Panc1 (cell line): ENCODE measurements around the gene CFLAR. TPM values are rescaled to one million over a fixed set of nuclear protein-coding genes. Genes with fewer than 3 reads are reported as not detected.

ENCODE experiments used
- ATAC-seq: fragments of 200-7000 bp; cut with Tn5 transposase; 2 replicates; pipeline ENCODE4 v1.9.1; 2020; ENCODE audit warnings: mild to moderate bottlenecking, moderate library complexity
- BruUV-seq: library from RNA; stranded (reverse); fragments of 400-500 nt; replicated peaks from 2 replicates; lab custom pipeline; 2021; lab: Mats Ljungman, UMichigan
- CTCF ChIA-PET: fragments of 300-600 bp; sonication (Branson Sonifier 250); formaldehyde crosslinking; loops from one replicate; lab custom pipeline; 2022; ENCODE audit warnings: antibody characterized with exemption; lab: Charles Lee
- POLR2A ChIA-PET: fragments of 300-600 bp; sonication (Branson Sonifier 250); formaldehyde crosslinking; loops from one replicate; lab custom pipeline; 2022; ENCODE audit warnings: antibody characterized with exemption; lab: Charles Lee
- DNase-seq: peaks from one replicate; pipeline ENCODE4 v3.0.0-alpha.2; 2010; ENCODE audit warnings: low read depth, low spot score
- H3K27ac ChIP-seq: 2 replicates; pipeline ENCODE4 v1.5.1; 2011; ENCODE audit warnings: mild to moderate bottlenecking, low read length, inconsistent platforms
- H3K27me3 ChIP-seq: fragments of 200-500 bp; sonication (Bioruptor generic); 2 replicates; pipeline ENCODE4 v1.6.0; 2014; ENCODE audit warnings: low read length, inconsistent platforms; ENCODE audit not compliant: control insufficient read depth, insufficient read depth
- H3K36me3 ChIP-seq: fragments of 200-500 bp; sonication (Bioruptor generic); 2 replicates; pipeline ENCODE4 v1.5.1; 2014; ENCODE audit warnings: inconsistent platforms, mild to moderate bottlenecking, low read length, moderate library complexity; ENCODE audit not compliant: control insufficient read depth, insufficient read depth
- H3K4me1 ChIP-seq: 2 replicates; pipeline ENCODE4 v1.5.1; 2011; ENCODE audit warnings: inconsistent platforms, mild to moderate bottlenecking, low read length, moderate library complexity; ENCODE audit not compliant: control insufficient read depth, insufficient read depth
- H3K4me3 ChIP-seq, 2 experiments: 2 replicates each; pipeline ENCODE4 v1.5.1; 2011 to 2012; ENCODE audit warnings: low read depth in 2 of 2, low read length in 2 of 2, mild to moderate bottlenecking in 2 of 2, inconsistent platforms in 1 of 2, moderate library complexity in 1 of 2
- H3K9me3 ChIP-seq: fragments of 200-500 bp; sonication (Bioruptor generic); 2 replicates; pipeline ENCODE4 v1.5.1; 2014; ENCODE audit warnings: low read depth, mild to moderate bottlenecking, inconsistent platforms, low read length, moderate library complexity; ENCODE audit not compliant: control insufficient read depth, insufficient read depth
- POLR2AphosphoS5 ChIP-seq: IDR thresholded peaks from 2 replicates; pipeline ENCODE4 v1.6.1; 2012; ENCODE audit warnings: mild to moderate bottlenecking, low read depth, low read length, moderate library complexity
- SIN3A ChIP-seq: IDR thresholded peaks from 2 replicates; pipeline ENCODE4 v1.6.1; 2012; ENCODE audit warnings: low read depth, mild to moderate bottlenecking, low read length, moderate library complexity, borderline replicate concordance; ENCODE audit not compliant: insufficient read depth
- TCF7L2 ChIP-seq: IDR thresholded peaks from 2 replicates; pipeline ENCODE4 v1.6.1; 2011; ENCODE audit warnings: mild to moderate bottlenecking, low read depth, low read length, inconsistent platforms
- in situ Hi-C: cut with HindIII; loops from 2 replicates; pipeline ENCODE4 v1.10.0; 2016; ENCODE audit warnings: low sequenced_read_pairs, low pct_unique_long_range_greater_than_20kb
- intact Hi-C: fragments of 100-400 bp; cut with micrococcal nuclease; formaldehyde crosslinking; loops from one replicate; pipeline ENCODE4 v1.10.0; 2022; ENCODE audit not compliant: unreplicated experiment
- total RNA-seq: library from RNA; stranded (reverse); gene quantifications from one replicate; pipeline ENCODE4 v1.2.1, GENCODE V29; 2021; ENCODE audit not compliant: unreplicated experiment
- TF ChIP-seq, protein P1 (sequence below), 2 experiments: IDR thresholded peaks; 2 replicates each; pipeline ENCODE4 v1.6.1; 2011 to 2012; ENCODE audit warnings: low read depth in 2 of 2, control low read depth in 1 of 2, low read length in 1 of 2, mild to moderate bottlenecking in 1 of 2, moderate library complexity in 1 of 2; ENCODE audit not compliant: insufficient read depth in 1 of 2
- TF ChIP-seq, protein P2 (sequence below): fragments of 450-650 bp; IDR thresholded peaks from 2 replicates; pipeline ENCODE4 v1.5.1; 2017; ENCODE audit warnings: mild to moderate bottlenecking

The CFLAR gene
- total RNA-seq, 1 experiment from 2014 or later = 46.3 TPM

DNA sequence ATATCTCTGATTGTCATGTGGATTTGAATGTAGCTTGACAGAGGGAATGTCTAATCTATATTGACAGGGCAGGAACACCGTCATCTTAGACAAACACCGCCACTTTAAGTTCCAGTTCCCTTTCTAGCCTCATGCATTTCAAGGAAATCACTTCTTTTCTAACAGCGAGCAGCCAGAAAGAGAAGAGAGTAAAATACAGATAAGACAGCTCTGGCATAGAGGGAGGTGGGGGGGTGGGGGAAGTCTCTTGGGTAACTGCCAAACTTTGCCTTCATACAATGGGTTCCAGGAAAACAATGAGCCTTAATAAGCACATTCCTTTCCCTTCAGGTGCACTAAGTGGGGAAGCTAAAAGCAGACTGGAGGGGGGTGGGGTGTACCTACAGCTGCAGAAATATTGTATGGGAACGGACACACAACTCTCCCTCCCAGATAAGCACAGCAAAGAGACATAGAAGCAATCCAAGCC, 104.2 kb downstream of the CFLAR start:
- Histone ChIP-seq H3K27ac (no peak overlapping the region), H3K4me1 (no peaks in the 10 kb centered on the region), H3K4me3 (no peak overlapping the region), H3K36me3 (no peaks in the 10 kb centered on the region), H3K27me3 (no peaks in the 10 kb centered on the region), H3K9me3 (no peaks in the 10 kb centered on the region)
- in situ Hi-C loops = no loop called here
- DNase-seq = no peak
- intact Hi-C loops = no loop called here
- no TSS peak for BruUV-seq
- TF ChIP-seq SIN3A = no peak
- TF ChIP-seq TCF7L2 = no peak
- TF ChIP-seq, protein P1, sequence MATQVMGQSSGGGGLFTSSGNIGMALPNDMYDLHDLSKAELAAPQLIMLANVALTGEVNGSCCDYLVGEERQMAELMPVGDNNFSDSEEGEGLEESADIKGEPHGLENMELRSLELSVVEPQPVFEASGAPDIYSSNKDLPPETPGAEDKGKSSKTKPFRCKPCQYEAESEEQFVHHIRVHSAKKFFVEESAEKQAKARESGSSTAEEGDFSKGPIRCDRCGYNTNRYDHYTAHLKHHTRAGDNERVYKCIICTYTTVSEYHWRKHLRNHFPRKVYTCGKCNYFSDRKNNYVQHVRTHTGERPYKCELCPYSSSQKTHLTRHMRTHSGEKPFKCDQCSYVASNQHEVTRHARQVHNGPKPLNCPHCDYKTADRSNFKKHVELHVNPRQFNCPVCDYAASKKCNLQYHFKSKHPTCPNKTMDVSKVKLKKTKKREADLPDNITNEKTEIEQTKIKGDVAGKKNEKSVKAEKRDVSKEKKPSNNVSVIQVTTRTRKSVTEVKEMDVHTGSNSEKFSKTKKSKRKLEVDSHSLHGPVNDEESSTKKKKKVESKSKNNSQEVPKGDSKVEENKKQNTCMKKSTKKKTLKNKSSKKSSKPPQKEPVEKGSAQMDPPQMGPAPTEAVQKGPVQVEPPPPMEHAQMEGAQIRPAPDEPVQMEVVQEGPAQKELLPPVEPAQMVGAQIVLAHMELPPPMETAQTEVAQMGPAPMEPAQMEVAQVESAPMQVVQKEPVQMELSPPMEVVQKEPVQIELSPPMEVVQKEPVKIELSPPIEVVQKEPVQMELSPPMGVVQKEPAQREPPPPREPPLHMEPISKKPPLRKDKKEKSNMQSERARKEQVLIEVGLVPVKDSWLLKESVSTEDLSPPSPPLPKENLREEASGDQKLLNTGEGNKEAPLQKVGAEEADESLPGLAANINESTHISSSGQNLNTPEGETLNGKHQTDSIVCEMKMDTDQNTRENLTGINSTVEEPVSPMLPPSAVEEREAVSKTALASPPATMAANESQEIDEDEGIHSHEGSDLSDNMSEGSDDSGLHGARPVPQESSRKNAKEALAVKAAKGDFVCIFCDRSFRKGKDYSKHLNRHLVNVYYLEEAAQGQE (IDR thresholded peaks at IDR 0.05; ENCODE audit: insufficient read depth in 1 of 2, low read depth in 2 of 2, low read length in 1 of 2) = no peak
- no peak for TF ChIP-seq POLR2AphosphoS5
- TF ChIP-seq, protein P2, sequence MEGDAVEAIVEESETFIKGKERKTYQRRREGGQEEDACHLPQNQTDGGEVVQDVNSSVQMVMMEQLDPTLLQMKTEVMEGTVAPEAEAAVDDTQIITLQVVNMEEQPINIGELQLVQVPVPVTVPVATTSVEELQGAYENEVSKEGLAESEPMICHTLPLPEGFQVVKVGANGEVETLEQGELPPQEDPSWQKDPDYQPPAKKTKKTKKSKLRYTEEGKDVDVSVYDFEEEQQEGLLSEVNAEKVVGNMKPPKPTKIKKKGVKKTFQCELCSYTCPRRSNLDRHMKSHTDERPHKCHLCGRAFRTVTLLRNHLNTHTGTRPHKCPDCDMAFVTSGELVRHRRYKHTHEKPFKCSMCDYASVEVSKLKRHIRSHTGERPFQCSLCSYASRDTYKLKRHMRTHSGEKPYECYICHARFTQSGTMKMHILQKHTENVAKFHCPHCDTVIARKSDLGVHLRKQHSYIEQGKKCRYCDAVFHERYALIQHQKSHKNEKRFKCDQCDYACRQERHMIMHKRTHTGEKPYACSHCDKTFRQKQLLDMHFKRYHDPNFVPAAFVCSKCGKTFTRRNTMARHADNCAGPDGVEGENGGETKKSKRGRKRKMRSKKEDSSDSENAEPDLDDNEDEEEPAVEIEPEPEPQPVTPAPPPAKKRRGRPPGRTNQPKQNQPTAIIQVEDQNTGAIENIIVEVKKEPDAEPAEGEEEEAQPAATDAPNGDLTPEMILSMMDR = no peak
- ChIA-PET POLR2A (no interaction called here), CTCF (interaction anchor here (1.3 kb wide), 1 partner anchor 16 kb away, joined by 3 read pairs; no protein-coding TSS in a partner anchor)
- no peak for ATAC-seq

DNA sequence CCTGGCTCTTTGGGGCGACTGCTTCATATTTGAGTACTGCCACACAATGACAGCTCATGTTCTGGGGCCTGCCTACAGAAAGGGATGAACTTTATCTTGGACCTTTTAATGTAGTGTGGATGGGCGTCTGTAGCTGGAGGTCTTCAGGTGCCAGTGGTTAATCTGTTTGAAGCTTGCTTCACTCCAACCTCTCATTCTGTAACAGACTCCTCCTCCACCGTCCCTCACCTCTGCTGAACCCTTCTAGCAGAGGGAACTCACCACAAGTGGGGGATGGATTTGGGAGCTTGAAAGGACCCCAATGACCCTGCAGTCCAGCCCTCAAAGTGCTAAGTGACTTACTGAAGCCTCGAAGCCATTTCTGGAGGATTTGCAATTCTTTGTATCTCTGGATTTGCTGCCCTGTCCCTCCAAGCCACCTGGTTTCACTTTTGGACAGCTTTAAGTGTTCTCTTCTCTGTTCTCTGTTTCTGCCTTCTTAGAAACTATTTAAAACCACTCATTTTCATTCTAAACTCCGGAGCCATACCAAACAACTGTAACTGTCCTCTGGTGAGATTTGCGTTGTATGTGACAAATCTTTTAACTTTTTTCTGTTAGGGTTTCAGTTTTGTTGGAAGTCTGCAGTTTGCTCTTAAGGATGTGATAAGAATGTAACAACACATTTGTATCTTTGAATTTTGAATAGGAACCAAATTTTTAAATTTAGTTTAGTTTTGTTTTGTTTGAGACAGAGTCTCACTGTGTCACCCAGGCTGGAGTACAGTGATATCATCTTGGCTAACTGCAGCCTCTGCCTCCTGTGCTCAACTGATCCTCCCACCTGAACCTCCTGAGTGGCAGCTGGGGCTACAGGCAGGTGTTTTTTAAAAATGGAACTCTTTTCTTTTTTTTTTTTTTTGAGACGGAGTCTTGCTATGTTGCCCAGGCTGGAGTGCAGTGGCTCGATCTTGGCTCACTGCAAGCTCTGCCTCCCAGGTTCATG, 107.4 kb downstream of the CFLAR start:
- no peaks in the 10 kb centered on the region for H3K27me3 ChIP-seq
- no peaks in the 10 kb centered on the region for H3K9me3 ChIP-seq
- ATAC-seq = no peak
- no peak overlapping the region for H3K4me3 ChIP-seq
- no peak overlapping the region for H3K27ac ChIP-seq
- BruUV-seq = no TSS peak
- no peak for TF ChIP-seq SIN3A
- TF ChIP-seq, protein P1 (IDR thresholded peaks at IDR 0.05; ENCODE audit: insufficient read depth in 1 of 2, low read depth in 2 of 2, low read length in 1 of 2) = no peak
- TF ChIP-seq, protein P2 = no peak
- TF ChIP-seq POLR2AphosphoS5 = no peak
- no peak for TF ChIP-seq TCF7L2
- no peaks in the 10 kb centered on the region for H3K4me1 ChIP-seq
- no peaks in the 10 kb centered on the region for H3K36me3 ChIP-seq
- in situ Hi-C loops (no loop called here), intact Hi-C loops (no loop called here)
- CTCF ChIA-PET = no interaction called here
- POLR2A ChIA-PET = no interaction called here
- DNase-seq = no peak
